ENCODE data around the gene IQCH.

DNA sequence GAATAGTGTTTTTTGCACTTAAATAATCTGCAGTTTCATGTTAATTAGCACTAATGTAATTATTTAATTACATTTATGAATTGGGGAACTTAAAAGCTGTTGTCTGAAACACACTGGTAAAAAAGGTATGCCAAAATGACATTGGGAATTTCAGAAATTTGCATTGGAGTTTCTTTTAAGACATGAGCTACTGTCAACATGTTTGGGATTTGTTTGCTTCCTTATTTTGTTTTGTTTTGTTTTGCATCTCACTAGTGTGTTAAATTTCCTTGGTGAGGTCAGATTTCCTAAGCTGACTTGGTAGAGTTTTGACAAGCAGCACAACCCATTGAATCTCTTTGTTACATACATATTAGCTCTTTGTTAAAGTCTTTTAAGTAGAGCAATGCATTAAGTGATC, 119.4 kb downstream of the IQCH start:
- TF ChIP-seq, protein P1, sequence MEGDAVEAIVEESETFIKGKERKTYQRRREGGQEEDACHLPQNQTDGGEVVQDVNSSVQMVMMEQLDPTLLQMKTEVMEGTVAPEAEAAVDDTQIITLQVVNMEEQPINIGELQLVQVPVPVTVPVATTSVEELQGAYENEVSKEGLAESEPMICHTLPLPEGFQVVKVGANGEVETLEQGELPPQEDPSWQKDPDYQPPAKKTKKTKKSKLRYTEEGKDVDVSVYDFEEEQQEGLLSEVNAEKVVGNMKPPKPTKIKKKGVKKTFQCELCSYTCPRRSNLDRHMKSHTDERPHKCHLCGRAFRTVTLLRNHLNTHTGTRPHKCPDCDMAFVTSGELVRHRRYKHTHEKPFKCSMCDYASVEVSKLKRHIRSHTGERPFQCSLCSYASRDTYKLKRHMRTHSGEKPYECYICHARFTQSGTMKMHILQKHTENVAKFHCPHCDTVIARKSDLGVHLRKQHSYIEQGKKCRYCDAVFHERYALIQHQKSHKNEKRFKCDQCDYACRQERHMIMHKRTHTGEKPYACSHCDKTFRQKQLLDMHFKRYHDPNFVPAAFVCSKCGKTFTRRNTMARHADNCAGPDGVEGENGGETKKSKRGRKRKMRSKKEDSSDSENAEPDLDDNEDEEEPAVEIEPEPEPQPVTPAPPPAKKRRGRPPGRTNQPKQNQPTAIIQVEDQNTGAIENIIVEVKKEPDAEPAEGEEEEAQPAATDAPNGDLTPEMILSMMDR (IDR thresholded peaks at IDR 0.05; ENCODE audit: low read depth, low read length, poor library complexity, severe bottlenecking): no peak
- no peak for TF ChIP-seq EZH2phosphoT487 (IDR thresholded peaks at IDR 0.05; ENCODE audit: borderline replicate concordance, low read length)

Measured in DOHH2 (cell line).